Measurements from ENCODE around the gene ARL2BP. TPM values are rescaled to one million over a fixed set of nuclear protein-coding genes. Genes with fewer than 3 reads are reported as not detected.
A peak's percentile ranks its signal among the peaks of the same experiment; 100 is the strongest.

The ARL2BP gene
- total RNA-seq, 1 donor = 85.8 TPM

DNA sequence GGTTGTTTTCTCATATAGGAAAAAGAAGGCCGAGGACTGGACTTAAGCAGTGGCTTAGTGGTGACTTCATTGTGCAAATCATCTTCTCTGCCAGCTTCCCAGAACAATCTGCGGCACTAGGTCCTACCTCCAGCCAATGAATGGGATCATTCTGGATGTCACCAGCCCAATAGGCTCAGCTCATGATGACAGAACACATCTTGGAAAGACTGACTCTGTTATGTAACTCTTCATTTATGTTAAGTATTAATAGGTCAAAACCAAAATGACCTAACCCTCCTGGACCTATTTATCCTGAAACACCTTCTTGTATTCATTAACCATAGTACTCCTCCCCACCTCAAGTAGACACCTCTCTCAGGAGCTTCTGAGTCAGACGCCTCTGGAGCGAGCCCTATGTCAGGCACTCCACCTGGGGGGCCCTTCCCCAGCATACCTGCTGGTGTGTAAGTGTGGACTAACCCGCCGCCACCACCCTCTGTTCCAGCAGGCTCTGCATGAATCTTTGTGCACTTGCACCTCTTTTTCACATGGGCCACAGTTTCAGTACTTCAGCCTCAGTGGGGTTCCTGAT, 7.2 kb downstream of the ARL2BP start:
- Histone ChIP-seq H3K27me3 (ENCODE audit: insufficient read depth, low read length) (no peaks in the 10 kb centered on the region), H3K9me3 (ENCODE audit: low read depth, low read length) (no peaks in the 10 kb centered on the region), H4K20me1 (ENCODE audit: insufficient read depth, low read length) (peaks cover 3% of the 10 kb centered on the region), H3K4me3 (ENCODE audit: insufficient read depth, low read length) (no peak overlapping the region), H2AFZ (ENCODE audit: low read length) (no peak overlapping the region), H3K79me2 (ENCODE audit: insufficient read depth, low read length) (no peaks in the 10 kb centered on the region), H3K4me2 (ENCODE audit: insufficient read depth, low read length) (no peak overlapping the region), H3K27ac (ENCODE audit: low read depth, low read length) (no peak overlapping the region), H3K4me1 (ENCODE audit: insufficient read depth, low read length) (no peaks in the 10 kb centered on the region), H3K36me3 (ENCODE audit: insufficient read depth, low read length) (peaks cover 64% of the 10 kb centered on the region)
- TF ChIP-seq, protein P1, sequence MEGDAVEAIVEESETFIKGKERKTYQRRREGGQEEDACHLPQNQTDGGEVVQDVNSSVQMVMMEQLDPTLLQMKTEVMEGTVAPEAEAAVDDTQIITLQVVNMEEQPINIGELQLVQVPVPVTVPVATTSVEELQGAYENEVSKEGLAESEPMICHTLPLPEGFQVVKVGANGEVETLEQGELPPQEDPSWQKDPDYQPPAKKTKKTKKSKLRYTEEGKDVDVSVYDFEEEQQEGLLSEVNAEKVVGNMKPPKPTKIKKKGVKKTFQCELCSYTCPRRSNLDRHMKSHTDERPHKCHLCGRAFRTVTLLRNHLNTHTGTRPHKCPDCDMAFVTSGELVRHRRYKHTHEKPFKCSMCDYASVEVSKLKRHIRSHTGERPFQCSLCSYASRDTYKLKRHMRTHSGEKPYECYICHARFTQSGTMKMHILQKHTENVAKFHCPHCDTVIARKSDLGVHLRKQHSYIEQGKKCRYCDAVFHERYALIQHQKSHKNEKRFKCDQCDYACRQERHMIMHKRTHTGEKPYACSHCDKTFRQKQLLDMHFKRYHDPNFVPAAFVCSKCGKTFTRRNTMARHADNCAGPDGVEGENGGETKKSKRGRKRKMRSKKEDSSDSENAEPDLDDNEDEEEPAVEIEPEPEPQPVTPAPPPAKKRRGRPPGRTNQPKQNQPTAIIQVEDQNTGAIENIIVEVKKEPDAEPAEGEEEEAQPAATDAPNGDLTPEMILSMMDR (IDR thresholded peaks at IDR 0.05; ENCODE audit: extremely low read depth, low read depth, low read length) = no peak
- DNase-seq (ENCODE audit: insufficient read length, low spot score, missing footprints) = no peak

DNA sequence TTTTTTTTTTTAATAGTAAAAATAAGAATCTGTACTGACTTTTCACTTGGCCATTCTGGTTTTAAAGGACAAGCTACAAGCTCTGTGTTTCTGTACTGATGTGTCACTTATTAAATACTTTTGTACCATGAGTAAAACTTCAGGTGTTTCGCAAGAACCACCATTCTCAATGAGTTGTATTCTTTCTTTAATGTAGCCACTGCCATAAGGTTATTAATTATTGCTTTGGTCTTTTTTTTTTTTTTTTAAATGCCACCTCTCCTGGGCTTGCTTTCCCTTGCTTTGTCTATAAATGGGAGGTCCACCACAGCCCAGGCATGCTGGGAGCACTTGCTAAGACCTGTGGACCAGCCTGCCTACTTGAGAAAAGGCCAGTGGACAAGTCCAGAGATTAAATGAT, 8.4 kb downstream of the ARL2BP start:
- no peaks in the 10 kb centered on the region for H3K4me1 ChIP-seq (ENCODE audit: insufficient read depth, low read length)
- TF ChIP-seq, protein P1 (IDR thresholded peaks at IDR 0.05; ENCODE audit: extremely low read depth, low read depth, low read length) = no peak
- H3K27me3 ChIP-seq (ENCODE audit: insufficient read depth, low read length) = no peaks in the 10 kb centered on the region
- DNase-seq (ENCODE audit: insufficient read length, low spot score, missing footprints) = no peak
- H3K9me3 ChIP-seq (ENCODE audit: low read depth, low read length) = no peaks in the 10 kb centered on the region
- no peaks in the 10 kb centered on the region for H3K79me2 ChIP-seq (ENCODE audit: insufficient read depth, low read length)
- H3K4me3 ChIP-seq (ENCODE audit: insufficient read depth, low read length) = no peak overlapping the region
- peaks cover 3% of the 10 kb centered on the region for H4K20me1 ChIP-seq (ENCODE audit: insufficient read depth, low read length)
- no peak overlapping the region for H2AFZ ChIP-seq (ENCODE audit: low read length)
- no peak overlapping the region for H3K4me2 ChIP-seq (ENCODE audit: insufficient read depth, low read length)
- no peak overlapping the region for H3K27ac ChIP-seq (ENCODE audit: low read depth, low read length)
- peaks cover 53% of the 10 kb centered on the region for H3K36me3 ChIP-seq (ENCODE audit: insufficient read depth, low read length)

DNA sequence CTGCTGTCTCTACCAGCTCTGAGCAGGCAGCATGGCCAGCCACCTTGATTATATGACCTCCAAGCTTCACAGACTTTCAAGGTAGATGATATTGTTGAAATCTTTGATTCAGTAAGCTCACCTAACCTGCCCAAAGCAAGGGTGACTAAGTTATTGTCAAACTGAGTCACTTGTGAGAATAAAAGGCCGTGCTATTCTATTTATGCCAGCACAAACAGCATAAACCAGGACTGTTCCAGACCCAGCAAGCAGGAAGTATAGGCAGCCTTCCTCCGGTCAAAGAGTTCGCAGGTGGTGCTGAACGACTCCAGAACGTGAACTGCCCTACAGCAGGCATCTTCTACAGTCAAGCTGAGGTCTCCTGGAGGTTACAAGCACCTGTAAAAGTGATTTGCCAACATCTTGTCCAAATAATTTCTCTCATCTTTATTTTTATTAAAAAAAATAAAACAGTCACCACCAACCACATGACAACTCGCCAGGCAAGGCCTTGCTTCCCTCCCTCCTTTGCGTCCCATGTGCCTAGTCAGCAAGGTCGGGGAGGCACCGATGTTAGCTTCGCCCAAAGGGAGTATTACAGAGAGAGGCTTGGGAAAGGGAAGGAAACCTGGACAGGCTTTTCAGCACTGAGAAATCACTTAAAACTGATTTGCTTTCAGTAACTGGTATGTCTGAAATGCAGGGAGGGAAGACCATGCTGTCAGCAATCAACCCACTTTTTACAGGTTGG, 10.8 kb downstream of the ARL2BP start:
- H3K4me3 ChIP-seq (ENCODE audit: insufficient read depth, low read length) = no peak overlapping the region
- H2AFZ ChIP-seq (ENCODE audit: low read length) = no peak overlapping the region
- peaks cover 3% of the 10 kb centered on the region for H4K20me1 ChIP-seq (ENCODE audit: insufficient read depth, low read length)
- H3K79me2 ChIP-seq (ENCODE audit: insufficient read depth, low read length) = no peaks in the 10 kb centered on the region
- H3K27ac ChIP-seq (ENCODE audit: low read depth, low read length) = no peak overlapping the region
- no peaks in the 10 kb centered on the region for H3K9me3 ChIP-seq (ENCODE audit: low read depth, low read length)
- no peaks in the 10 kb centered on the region for H3K27me3 ChIP-seq (ENCODE audit: insufficient read depth, low read length)
- no peak overlapping the region for H3K4me2 ChIP-seq (ENCODE audit: insufficient read depth, low read length)
- DNase-seq (ENCODE audit: insufficient read length, low spot score, missing footprints) = peak; percentile 41
- peaks cover 29% of the 10 kb centered on the region for H3K36me3 ChIP-seq (ENCODE audit: insufficient read depth, low read length)
- H3K4me1 ChIP-seq (ENCODE audit: insufficient read depth, low read length) = peaks cover 4% of the 10 kb centered on the region
- TF ChIP-seq, protein P1 (IDR thresholded peaks at IDR 0.05; ENCODE audit: extremely low read depth, low read depth, low read length) = no peak

DNA sequence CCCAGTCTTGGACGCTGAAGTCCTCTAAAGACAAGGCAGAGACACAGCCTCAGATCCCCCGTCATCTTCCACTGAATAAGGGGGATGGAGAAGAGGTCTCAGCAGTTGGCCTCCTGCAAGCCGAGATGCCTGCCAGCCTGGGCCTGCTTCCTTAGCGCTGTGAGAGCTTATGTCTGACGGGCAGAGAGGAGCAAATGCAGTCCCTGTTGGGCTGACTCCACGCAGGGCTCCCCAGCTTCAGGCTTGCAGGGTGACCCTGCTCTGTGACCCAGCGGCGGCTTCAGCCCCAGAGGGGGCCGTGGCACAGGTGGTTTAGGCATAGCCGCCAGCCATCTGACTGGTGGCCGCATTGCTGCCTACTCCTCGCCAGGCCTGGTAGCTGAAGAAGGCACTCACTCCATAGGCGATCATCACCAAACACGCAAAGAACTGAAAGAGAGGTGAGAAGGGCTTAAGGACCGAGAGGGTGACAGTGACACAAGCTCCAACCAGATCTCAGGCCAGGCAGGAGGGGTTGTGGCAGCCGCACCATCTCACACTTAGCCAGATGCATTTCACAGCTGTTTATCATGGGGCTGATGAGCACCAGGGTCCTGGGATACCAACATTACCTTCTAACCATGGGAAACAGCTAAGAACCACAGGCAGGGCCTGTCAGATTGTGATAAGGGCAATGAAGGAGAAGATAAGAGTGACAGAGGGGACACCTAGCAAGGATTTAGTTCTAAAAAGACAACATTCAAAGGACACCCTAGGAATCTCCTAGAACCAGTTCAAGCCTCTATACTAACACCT, 11.7 kb downstream of the ARL2BP start:
- Histone ChIP-seq H2AFZ (ENCODE audit: low read length) (no peak overlapping the region), H3K79me2 (ENCODE audit: insufficient read depth, low read length) (no peaks in the 10 kb centered on the region), H3K9me3 (ENCODE audit: low read depth, low read length) (no peaks in the 10 kb centered on the region), H3K4me3 (ENCODE audit: insufficient read depth, low read length) (no peak overlapping the region), H3K36me3 (ENCODE audit: insufficient read depth, low read length) (peaks cover 19% of the 10 kb centered on the region), H3K27ac (ENCODE audit: low read depth, low read length) (no peak overlapping the region), H4K20me1 (ENCODE audit: insufficient read depth, low read length) (peaks cover 3% of the 10 kb centered on the region), H3K4me2 (ENCODE audit: insufficient read depth, low read length) (no peak overlapping the region), H3K27me3 (ENCODE audit: insufficient read depth, low read length) (no peaks in the 10 kb centered on the region), H3K4me1 (ENCODE audit: insufficient read depth, low read length) (peaks cover 4% of the 10 kb centered on the region)
- peak; percentile 21 for DNase-seq (ENCODE audit: insufficient read length, low spot score, missing footprints)
- TF ChIP-seq, protein P1 (IDR thresholded peaks at IDR 0.05; ENCODE audit: extremely low read depth, low read depth, low read length) = no peak
